NB4 (cell line): ENCODE measurements around the gene SLFNL1.

Experiments used
- POLR2A ChIP-seq: IDR thresholded peaks from 2 replicates; pipeline ENCODE4 v1.6.1; 2011; ENCODE audit warnings: mild to moderate bottlenecking; ENCODE audit not compliant: insufficient read length; ENCODE audit errors: extremely low read depth
- TF ChIP-seq, protein P1 (sequence below): IDR thresholded peaks from one replicate; pipeline ENCODE4 v1.5.1; 2012; ENCODE audit warnings: low read depth, low read length

DNA sequence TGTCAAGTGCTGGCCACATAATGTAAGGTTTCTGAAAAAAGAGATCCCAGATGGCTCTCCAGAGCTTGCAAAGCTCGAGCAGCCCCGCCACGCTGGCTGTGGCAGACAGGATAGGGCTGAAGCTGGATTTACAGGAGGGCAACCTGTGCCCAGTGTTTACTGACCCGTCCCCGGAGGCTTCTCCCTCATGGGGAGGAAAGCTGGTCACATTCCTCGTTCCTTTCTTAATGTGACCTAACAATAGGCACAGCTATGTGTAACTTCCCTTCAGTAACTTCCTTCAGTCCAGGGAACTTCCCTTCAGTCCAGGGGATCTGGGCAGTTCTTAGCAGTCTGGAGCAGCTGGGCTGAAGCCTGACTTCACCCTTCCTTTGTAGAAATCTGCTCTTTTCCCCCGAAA is 7.7 kb downstream of the SLFNL1 start:
- TF ChIP-seq, protein P1, sequence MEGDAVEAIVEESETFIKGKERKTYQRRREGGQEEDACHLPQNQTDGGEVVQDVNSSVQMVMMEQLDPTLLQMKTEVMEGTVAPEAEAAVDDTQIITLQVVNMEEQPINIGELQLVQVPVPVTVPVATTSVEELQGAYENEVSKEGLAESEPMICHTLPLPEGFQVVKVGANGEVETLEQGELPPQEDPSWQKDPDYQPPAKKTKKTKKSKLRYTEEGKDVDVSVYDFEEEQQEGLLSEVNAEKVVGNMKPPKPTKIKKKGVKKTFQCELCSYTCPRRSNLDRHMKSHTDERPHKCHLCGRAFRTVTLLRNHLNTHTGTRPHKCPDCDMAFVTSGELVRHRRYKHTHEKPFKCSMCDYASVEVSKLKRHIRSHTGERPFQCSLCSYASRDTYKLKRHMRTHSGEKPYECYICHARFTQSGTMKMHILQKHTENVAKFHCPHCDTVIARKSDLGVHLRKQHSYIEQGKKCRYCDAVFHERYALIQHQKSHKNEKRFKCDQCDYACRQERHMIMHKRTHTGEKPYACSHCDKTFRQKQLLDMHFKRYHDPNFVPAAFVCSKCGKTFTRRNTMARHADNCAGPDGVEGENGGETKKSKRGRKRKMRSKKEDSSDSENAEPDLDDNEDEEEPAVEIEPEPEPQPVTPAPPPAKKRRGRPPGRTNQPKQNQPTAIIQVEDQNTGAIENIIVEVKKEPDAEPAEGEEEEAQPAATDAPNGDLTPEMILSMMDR: no peak
- TF ChIP-seq POLR2A: no peak
